K562 (cell line): ENCODE data around the gene CACNG5. TPM values are rescaled to one million over a fixed set of nuclear protein-coding genes. Genes with fewer than 3 reads are reported as not detected.

Experiments
- ATAC-seq: fragments of 200-7000 bp; cut with Tn5 transposase; 3 replicates; pipeline ENCODE4 v1.9.1; 2020; ENCODE audit warnings: moderate library complexity
- BruUV-seq: library from RNA; stranded (reverse); fragments of 400-500 nt; replicated peaks from 2 replicates; lab custom pipeline; 2021; lab: Mats Ljungman, UMichigan
- CTCF ChIA-PET: fragments of 300-600 bp; formaldehyde crosslinking; extraction: SDS; loops from one replicate; lab custom pipeline; 2021; ENCODE audit warnings: low intra/inter-chr PET ratio; lab: Yijun Ruan, JAX
- POLR2A ChIA-PET: fragments of 300-600, 350-650 bp; sonication (Branson Sonifier 250); formaldehyde crosslinking; extraction: SDS; loops from one replicate; lab custom pipeline; 2021; ENCODE audit warnings: antibody characterized with exemption, inconsistent platforms; lab: Yijun Ruan, JAX
- DNase-seq, 4 experiments: peaks; one replicate each; pipeline versions ENCODE4 v3.0.0 to v3.0.0-alpha.2; 2011 to 2018; ENCODE audit warnings: low spot score in 3 of 4, mixed read lengths in 3 of 4; ENCODE audit errors: extremely low read depth in 1 of 4
- FAIRE-seq: peaks from 2 replicates; lab custom pipeline; 2011; peaks lifted over from hg19 to GRCh38; lab: Jason Lieb, UNC
- H2AFZ ChIP-seq: 2 replicates; pipeline ENCODE4 v1.6.0; 2011; ENCODE audit warnings: low read depth, low read length, control low read depth, inconsistent platforms
- H3K27ac ChIP-seq: fragments of 200-600 bp; 3 replicates; pipeline ENCODE4 v1.8.0; 2011; ENCODE audit warnings: low read depth, mild to moderate bottlenecking, control low read depth, inconsistent platforms, low read length, moderate library complexity, mixed read lengths; ENCODE audit errors: extremely low read depth
- H3K27me3 ChIP-seq, 2 experiments: fragments of 300-600 bp in 1 of 2; 2 replicates in 1 of 2; 3 replicates in 1 of 2; pipeline versions ENCODE4 v1.6.0 to v1.8.0; 2011; ENCODE audit warnings: inconsistent platforms in 2 of 2, low read length in 2 of 2, mild to moderate bottlenecking in 1 of 2, mixed read lengths in 1 of 2, moderate library complexity in 1 of 2; ENCODE audit not compliant: control insufficient read depth in 2 of 2, insufficient read depth in 2 of 2
- H3K36me3 ChIP-seq: fragments of 300-600 bp; 3 replicates; pipeline ENCODE4 v1.8.0; 2011; ENCODE audit warnings: mild to moderate bottlenecking, low read length, inconsistent platforms; ENCODE audit not compliant: control insufficient read depth, insufficient read depth
- H3K4me1 ChIP-seq, 2 experiments: fragments of 200-600 bp in 1 of 2; replicated peaks in 1 of 2; 2 replicates in 1 of 2; 3 replicates in 1 of 2; pipeline versions ENCODE4 v1.5.1 to v1.8.0; 2011; ENCODE audit warnings: inconsistent platforms in 2 of 2, low read length in 2 of 2, mild to moderate bottlenecking in 1 of 2, mixed read lengths in 1 of 2, moderate library complexity in 1 of 2; ENCODE audit not compliant: control insufficient read depth in 2 of 2, insufficient read depth in 2 of 2
- H3K4me2 ChIP-seq: 2 replicates; pipeline ENCODE4 v1.6.1; 2011; ENCODE audit warnings: low read length, control low read depth, inconsistent platforms, mixed read lengths; ENCODE audit not compliant: insufficient read depth
- H3K4me3 ChIP-seq: fragments of 200-600 bp; sonication (generic), shearing (Covaris generic); 2 replicates; pipeline ENCODE4 v1.5.1; 2016; ENCODE audit warnings: control low read depth, inconsistent platforms
- H3K79me2 ChIP-seq: fragments of 200-600 bp; 3 replicates; pipeline ENCODE4 v1.8.0; 2011; ENCODE audit warnings: low read length, inconsistent platforms; ENCODE audit not compliant: control insufficient read depth, insufficient read depth
- H3K9ac ChIP-seq, 2 experiments: 2 replicates each; pipeline versions ENCODE4 v1.6.0 to v1.6.1; 2011; ENCODE audit warnings: low read depth in 2 of 2, low read length in 2 of 2, control low read depth in 1 of 2, inconsistent platforms in 1 of 2, mild to moderate bottlenecking in 1 of 2, mixed read lengths in 1 of 2; ENCODE audit not compliant: insufficient read depth in 1 of 2
- H3K9me1 ChIP-seq: one replicate; pipeline ENCODE4 v1.6.0; 2011; ENCODE audit warnings: inconsistent platforms, mild to moderate bottlenecking, low read length, moderate library complexity; ENCODE audit not compliant: control insufficient read depth, insufficient read depth
- H3K9me3 ChIP-seq: replicated peaks from 2 replicates; pipeline ENCODE4 v1.5.1; 2011; ENCODE audit warnings: low read depth, low read length, inconsistent platforms; ENCODE audit not compliant: control insufficient read depth, insufficient read depth
- H4K20me1 ChIP-seq: replicated peaks from 2 replicates; pipeline ENCODE4 v1.6.1; 2011; ENCODE audit warnings: low read length, inconsistent platforms, mixed read lengths; ENCODE audit not compliant: control insufficient read depth, insufficient read depth
- CHD1 ChIP-seq: fragments of 200-600 bp; sonication (generic); IDR thresholded peaks from one replicate; pipeline ENCODE4 v1.6.1; 2012; ENCODE audit warnings: mild to moderate bottlenecking, moderate library complexity, low read length, inconsistent platforms
- HDAC8 ChIP-seq: fragments of 450-650 bp; IDR thresholded peaks from 2 replicates; pipeline ENCODE4 v1.6.1; 2016; ENCODE audit warnings: mild to moderate bottlenecking, missing genetic modification characterization, moderate library complexity, missing compliant biosample characterization
- RBM25 ChIP-seq: fragments of 200-400 bp; formaldehyde crosslinking; IDR thresholded peaks from 2 replicates; pipeline ENCODE4 v1.6.1; 2018; ENCODE audit warnings: low read length, low read depth, moderate library complexity; ENCODE audit not compliant: severe bottlenecking
- TSC22D4 ChIP-seq: fragments of 450-650 bp; IDR thresholded peaks from 2 replicates; pipeline ENCODE4 v1.6.1; 2016; ENCODE audit warnings: missing genetic modification characterization, missing biosample characterization, control low read depth
- ZBTB17 ChIP-seq: fragments of 450-650 bp; formaldehyde crosslinking; IDR thresholded peaks from 2 replicates; pipeline ENCODE4 v1.4.0; 2020; ENCODE audit warnings: mild to moderate bottlenecking
- ZNF707 ChIP-seq: fragments of 250-450 bp; sonication (Bioruptor Pico); conservative IDR thresholded peaks from 2 replicates; pipeline ENCODE4 v1.8.0; 2022; ENCODE audit warnings: inconsistent platforms, mild to moderate bottlenecking, moderate library complexity
- WGBS: fragments of 100-300 bp; shearing (Covaris generic); methylation state at CpG from one replicate; pipeline ENCODE4 v1.1.6; 2016; ENCODE audit warnings: low coverage, mixed read lengths; ENCODE audit not compliant: insufficient coverage; ENCODE audit errors: missing lambda C conversion rate; 5-methylcytosine and 5-hydroxymethylcytosine counted together
- in situ Hi-C: fragments of 300-500 bp; cut with MboI; formaldehyde crosslinking; loops from 4 replicates; pipeline ENCODE4 v1.15.0; 2018; ENCODE audit warnings: inconsistent platforms, mixed read lengths
- intact Hi-C: fragments of 100-400 bp; cut with micrococcal nuclease; formaldehyde crosslinking; loops from 2 replicates; pipeline ENCODE4 v1.14.2; 2022
- polyA plus RNA-seq, 8 experiments: library from polyadenylated mRNA; depleted of rRNA in 4 of 8; stranded (reverse) in 5 of 8; unstranded in 3 of 8; fragments of >200 nt; fragmentation: Nextera tagmentation in 2 of 8; fragmentation: Illumina TruSeq in 1 of 8; extraction: Ambion mirVana in 2 of 8; extraction: Trizol in 1 of 8; gene quantifications; 2 replicates each; pipeline versions ENCODE4 v1.2.1 to v1.2.3, GENCODE V29; 2011 to 2014; ENCODE audit warnings: inconsistent platforms in 1 of 8, missing spikeins in 1 of 8
- total RNA-seq, 7 experiments: library from RNA; depleted of rRNA in 6 of 7; stranded (reverse); fragments of >200 nt in 6 of 7; fragmentation: Illumina TruSeq in 2 of 7; extraction: Trizol in 2 of 7; gene quantifications; 2 replicates each; pipeline versions ENCODE4 v1.2.1 to v1.2.3, GENCODE V29; 2011 to 2021; ENCODE audit warnings: low replicate concordance in 1 of 7
- TF ChIP-seq, protein P1 (sequence below): sonication (generic); formaldehyde crosslinking; IDR thresholded peaks from 2 replicates; pipeline ENCODE4 v1.8.1; 2023; ENCODE audit warnings: mild to moderate bottlenecking, missing genetic modification reagents

CACNG5 gene
- total and polyA plus RNA-seq, 9 of the 15 experiments (the other 6 are each of a cell fraction or from before 2014, with no cell fraction given), result not detected

- DNase-seq (no peak), FAIRE-seq (no peak), ATAC-seq (no peak)
- H4K20me1 ChIP-seq, result no peaks in the 10 kb centered on the region
- H3K36me3 ChIP-seq, result no peaks in the 10 kb centered on the region
- H3K9ac ChIP-seq, result no peak overlapping the region
- no peaks in the 10 kb centered on the region for H3K4me1 ChIP-seq
- no peaks in the 10 kb centered on the region for H3K9me1 ChIP-seq
- no peaks in the 10 kb centered on the region for H3K79me2 ChIP-seq
- no peaks in the 10 kb centered on the region for H3K9me3 ChIP-seq
- no peak overlapping the region for H2AFZ ChIP-seq
- ChIA-PET CTCF (no interaction called here), POLR2A (no interaction called here)
- in situ Hi-C loops (no loop called here), intact Hi-C loops (no loop called here)
- WGBS, result 0% methylated on average over 2 of the region's 2 CpGs
- no peak overlapping the region for H3K27ac ChIP-seq
- no peak for TF ChIP-seq ZBTB17 (CRISPR knock-in tag)
- peak; percentile 60 for TF ChIP-seq RBM25
- no peak overlapping the region for H3K4me2 ChIP-seq
- no peak overlapping the region for H3K4me3 ChIP-seq
- peaks cover 2 to 27% of the 10 kb centered on the region in 2 experiments for H3K27me3 ChIP-seq
- no TSS peak for BruUV-seq
Measured at GRCh38 chr17:66873962-66874361, 39.0 kb downstream of the CACNG5 start.

- H3K36me3 ChIP-seq, result no peaks in the 10 kb centered on the region
Measured at GRCh38 chr17:66884931-66885330, 50.0 kb downstream of the CACNG5 start.

More at GRCh38 chr17:66884931-66885330, 50.0 kb downstream of the CACNG5 start:
- FAIRE-seq (no peak), ATAC-seq (no peak), DNase-seq (no peak)
- in situ Hi-C loops (no loop called here), intact Hi-C loops (no loop called here)
- CTCF ChIA-PET, result no interaction called here
- H3K4me1 ChIP-seq, result no peaks in the 10 kb centered on the region
- no peak overlapping the region for H3K4me2 ChIP-seq
- BruUV-seq, result no TSS peak
- no peak overlapping the region for H3K9ac ChIP-seq
- 2% methylated on average over 14 of the region's 16 CpGs for WGBS
- H2AFZ ChIP-seq, result no peak overlapping the region
- H3K27ac ChIP-seq, result no peak overlapping the region
- peaks cover 8 to 35% of the 10 kb centered on the region in 2 experiments; a peak in 3 of 5 replicates for H3K27me3 ChIP-seq
- TF ChIP-seq ZNF707 (CRISPR knock-in tag) (no peak), CHD1 (no peak), HDAC8 (tag) (no peak), TSC22D4 (tag) (no peak)
- TF ChIP-seq, protein P1, sequence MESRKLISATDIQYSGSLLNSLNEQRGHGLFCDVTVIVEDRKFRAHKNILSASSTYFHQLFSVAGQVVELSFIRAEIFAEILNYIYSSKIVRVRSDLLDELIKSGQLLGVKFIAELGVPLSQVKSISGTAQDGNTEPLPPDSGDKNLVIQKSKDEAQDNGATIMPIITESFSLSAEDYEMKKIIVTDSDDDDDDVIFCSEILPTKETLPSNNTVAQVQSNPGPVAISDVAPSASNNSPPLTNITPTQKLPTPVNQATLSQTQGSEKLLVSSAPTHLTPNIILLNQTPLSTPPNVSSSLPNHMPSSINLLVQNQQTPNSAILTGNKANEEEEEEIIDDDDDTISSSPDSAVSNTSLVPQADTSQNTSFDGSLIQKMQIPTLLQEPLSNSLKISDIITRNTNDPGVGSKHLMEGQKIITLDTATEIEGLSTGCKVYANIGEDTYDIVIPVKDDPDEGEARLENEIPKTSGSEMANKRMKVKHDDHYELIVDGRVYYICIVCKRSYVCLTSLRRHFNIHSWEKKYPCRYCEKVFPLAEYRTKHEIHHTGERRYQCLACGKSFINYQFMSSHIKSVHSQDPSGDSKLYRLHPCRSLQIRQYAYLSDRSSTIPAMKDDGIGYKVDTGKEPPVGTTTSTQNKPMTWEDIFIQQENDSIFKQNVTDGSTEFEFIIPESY (CRISPR knock-in tag), result no peak
- POLR2A ChIA-PET, result no interaction called here
- no peaks in the 10 kb centered on the region for H3K79me2 ChIP-seq
- no peaks in the 10 kb centered on the region; the same call in 1 of the 2 replicates for H4K20me1 ChIP-seq
- no peak overlapping the region for H3K4me3 ChIP-seq
- no peaks in the 10 kb centered on the region for H3K9me1 ChIP-seq
- no peaks in the 10 kb centered on the region for H3K9me3 ChIP-seq
